Right lobe of liver (tissue), 4 donors: ENCODE measurements around the gene TPH1.

Experiments used
- CTCF ChIP-seq, 4 donors: fragments of 200-600 bp in 3 of 4; fragments of 450-650 bp in 1 of 4; IDR thresholded peaks; one replicate each; pipeline versions ENCODE4 v1.5.1 to v1.8.0; 2016 to 2022; ENCODE audit warnings: antibody characterized with exemption in 4 of 4, mild to moderate bottlenecking in 2 of 4
- POLR2A ChIP-seq: fragments of 450-650 bp; IDR thresholded peaks from one replicate; pipeline ENCODE4 v1.6.1; 2017; ENCODE audit warnings: antibody characterized with exemption, mild to moderate bottlenecking
- donor health status: DM: no; HTN: no; CAD: no.
- donor health status: DM: no; HTN: no; CAD: no.
- donor health status: DM: no; HTN: yes; CAD: no.

GRCh38 chr11:18012906-18013781 lies 32.9 kb downstream of the TPH1 start, which contains the start of gene SERGEF:
- TF ChIP-seq CTCF (IDR thresholded peaks at IDR 0.05): peak in 3 of 4 donors; percentile 34 to 56 (median 34)
- peak; percentile 86 for TF ChIP-seq POLR2A
